Neural progenitor cell (in vitro differentiated cells): ENCODE results near the gene ALPK1. TPM values are rescaled to one million over a fixed set of nuclear protein-coding genes. Genes with fewer than 3 reads are reported as not detected.

Experiments used
- DNase-seq: peaks from one replicate; pipeline ENCODE4 v3.0.0-alpha.2; 2016; ENCODE audit warnings: low spot score
- H2AFZ ChIP-seq: fragments of 200-600 bp; sonication (generic); replicated peaks from 2 replicates; pipeline ENCODE4 v1.6.1; 2016; ENCODE audit warnings: antibody characterized with exemption
- H3F3A ChIP-seq: fragments of 200-600 bp; sonication (generic); 2 replicates; pipeline ENCODE4 v1.6.1; 2016; ENCODE audit warnings: antibody characterized with exemption, low read depth
- H3K27ac ChIP-seq: fragments of 200-600 bp; sonication (generic); 2 replicates; pipeline ENCODE4 v1.5.1; 2016; ENCODE audit warnings: mild to moderate bottlenecking
- H3K27me3 ChIP-seq: fragments of 200-600 bp; sonication (generic); 2 replicates; pipeline ENCODE4 v1.6.1; 2016; ENCODE audit warnings: mild to moderate bottlenecking, moderate library complexity
- H3K36me3 ChIP-seq: fragments of 200-600 bp; sonication (generic); 2 replicates; pipeline ENCODE4 v1.5.1; 2016
- H3K4me1 ChIP-seq: fragments of 200-600 bp; sonication (generic); 2 replicates; pipeline ENCODE4 v1.6.1; 2016; ENCODE audit warnings: mixed run types
- H3K4me2 ChIP-seq: fragments of 200-600 bp; sonication (generic); 2 replicates; pipeline ENCODE4 v1.6.1; 2016
- H3K4me3 ChIP-seq: fragments of 200-600 bp; sonication (generic); 2 replicates; pipeline ENCODE4 v1.5.1; 2016
- H3K79me2 ChIP-seq: fragments of 200-600 bp; sonication (generic); 2 replicates; pipeline ENCODE4 v1.6.1; 2016; ENCODE audit warnings: low read depth
- H3K9ac ChIP-seq: fragments of 200-600 bp; sonication (generic); 2 replicates; pipeline ENCODE4 v1.6.1; 2016
- H3K9me3 ChIP-seq: fragments of 200-600 bp; sonication (generic); 2 replicates; pipeline ENCODE4 v1.5.1; 2016; ENCODE audit warnings: low read depth
- H4K20me1 ChIP-seq: fragments of 200-600 bp; sonication (generic); 2 replicates; pipeline ENCODE4 v1.6.1; 2016; ENCODE audit warnings: low read depth
- H3K27ac Mint-ChIP-seq: 3 replicates; pipeline ENCODE4 v1.8.0; 2021; ENCODE audit warnings: mixed read lengths
- H3K27me3 Mint-ChIP-seq: 2 replicates; pipeline ENCODE4 v1.8.0; 2022; ENCODE audit warnings: low read depth, mild to moderate bottlenecking, inconsistent platforms, moderate library complexity, mixed read lengths; ENCODE audit not compliant: insufficient read depth
- H3K36me3 Mint-ChIP-seq: 3 replicates; pipeline ENCODE4 v1.8.0; 2021; ENCODE audit warnings: mixed read lengths
- H3K4me1 Mint-ChIP-seq: 3 replicates; pipeline ENCODE4 v1.8.0; 2021; ENCODE audit warnings: mixed read lengths
- H3K4me3 Mint-ChIP-seq: 3 replicates; pipeline ENCODE4 v1.8.0; 2021; ENCODE audit warnings: mild to moderate bottlenecking, moderate library complexity, mixed read lengths
- H3K9me3 Mint-ChIP-seq: 3 replicates; pipeline ENCODE4 v1.8.0; 2020; ENCODE audit warnings: mixed read lengths
- EZH2 ChIP-seq: fragments of 200-600 bp; sonication (generic); IDR thresholded peaks from 2 replicates; pipeline ENCODE4 v1.6.1; 2017; ENCODE audit warnings: antibody characterized with exemption, mild to moderate bottlenecking, moderate library complexity
- EZH2phosphoT487 ChIP-seq: fragments of 200-600 bp; sonication (generic); IDR thresholded peaks from 2 replicates; pipeline ENCODE4 v1.6.1; 2017; ENCODE audit warnings: antibody characterized with exemption
- total RNA-seq: library from RNA; depleted of rRNA; stranded (reverse); fragments of >200 nt; gene quantifications from 2 replicates; pipeline ENCODE4 v1.2.3, GENCODE V29; 2015; ENCODE audit warnings: low replicate concordance
- TF ChIP-seq, protein P1 (sequence below): fragments of 200-600 bp; sonication (generic); IDR thresholded peaks from 2 replicates; pipeline ENCODE4 v1.5.1; 2017; ENCODE audit warnings: antibody characterized with exemption, mild to moderate bottlenecking

Gene ALPK1
- total RNA-seq, 1 donor from 2014 or later: 0.41 TPM

DNA sequence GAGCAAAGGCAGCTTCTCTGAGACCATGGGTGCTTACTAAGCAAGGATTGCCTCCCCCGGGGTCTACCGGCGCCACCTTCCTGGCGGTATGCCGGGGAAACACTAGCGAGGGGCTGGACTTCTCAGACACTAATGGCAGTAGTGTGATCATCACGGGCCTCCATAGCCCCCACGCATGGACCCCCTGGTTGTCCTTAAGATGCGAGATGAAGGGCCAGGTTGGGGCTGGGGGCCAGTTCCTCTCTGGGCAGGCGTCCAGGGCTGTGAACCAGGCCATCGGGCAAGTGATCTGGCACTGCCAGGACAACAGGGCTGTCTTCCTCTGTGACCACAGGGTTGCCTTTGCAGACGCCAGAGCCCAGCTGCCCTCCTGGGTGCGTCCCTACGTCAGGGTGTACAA lies 60.7 kb downstream of the ALPK1 start:
- Histone ChIP-seq H3K36me3 (no peaks in the 10 kb centered on the region), H3K27ac (no peak overlapping the region), H3K9ac (no peak overlapping the region), H3K4me1 (peaks cover 3% of the 10 kb centered on the region), H3K79me2 (no peaks in the 10 kb centered on the region), H3F3A (peaks cover 7% of the 10 kb centered on the region), H3K27me3 (no peaks in the 10 kb centered on the region), H3K9me3 (no peaks in the 10 kb centered on the region), H3K4me3 (no peak overlapping the region), H2AFZ (no peak overlapping the region), H4K20me1 (no peaks in the 10 kb centered on the region), H3K4me2 (no peak overlapping the region)
- no peak overlapping the region for H3K27ac Mint-ChIP-seq
- peaks cover 19% of the 10 kb centered on the region for H3K27me3 Mint-ChIP-seq
- DNase-seq: no peak
- H3K36me3 Mint-ChIP-seq: peaks cover 5% of the 10 kb centered on the region
- H3K9me3 Mint-ChIP-seq: peaks cover 39% of the 10 kb centered on the region
- TF ChIP-seq, protein P1, sequence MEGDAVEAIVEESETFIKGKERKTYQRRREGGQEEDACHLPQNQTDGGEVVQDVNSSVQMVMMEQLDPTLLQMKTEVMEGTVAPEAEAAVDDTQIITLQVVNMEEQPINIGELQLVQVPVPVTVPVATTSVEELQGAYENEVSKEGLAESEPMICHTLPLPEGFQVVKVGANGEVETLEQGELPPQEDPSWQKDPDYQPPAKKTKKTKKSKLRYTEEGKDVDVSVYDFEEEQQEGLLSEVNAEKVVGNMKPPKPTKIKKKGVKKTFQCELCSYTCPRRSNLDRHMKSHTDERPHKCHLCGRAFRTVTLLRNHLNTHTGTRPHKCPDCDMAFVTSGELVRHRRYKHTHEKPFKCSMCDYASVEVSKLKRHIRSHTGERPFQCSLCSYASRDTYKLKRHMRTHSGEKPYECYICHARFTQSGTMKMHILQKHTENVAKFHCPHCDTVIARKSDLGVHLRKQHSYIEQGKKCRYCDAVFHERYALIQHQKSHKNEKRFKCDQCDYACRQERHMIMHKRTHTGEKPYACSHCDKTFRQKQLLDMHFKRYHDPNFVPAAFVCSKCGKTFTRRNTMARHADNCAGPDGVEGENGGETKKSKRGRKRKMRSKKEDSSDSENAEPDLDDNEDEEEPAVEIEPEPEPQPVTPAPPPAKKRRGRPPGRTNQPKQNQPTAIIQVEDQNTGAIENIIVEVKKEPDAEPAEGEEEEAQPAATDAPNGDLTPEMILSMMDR: no peak
- TF ChIP-seq EZH2: no peak
- TF ChIP-seq EZH2phosphoT487: no peak
- H3K4me3 Mint-ChIP-seq: no peak overlapping the region
- H3K4me1 Mint-ChIP-seq: peaks cover 10% of the 10 kb centered on the region

DNA sequence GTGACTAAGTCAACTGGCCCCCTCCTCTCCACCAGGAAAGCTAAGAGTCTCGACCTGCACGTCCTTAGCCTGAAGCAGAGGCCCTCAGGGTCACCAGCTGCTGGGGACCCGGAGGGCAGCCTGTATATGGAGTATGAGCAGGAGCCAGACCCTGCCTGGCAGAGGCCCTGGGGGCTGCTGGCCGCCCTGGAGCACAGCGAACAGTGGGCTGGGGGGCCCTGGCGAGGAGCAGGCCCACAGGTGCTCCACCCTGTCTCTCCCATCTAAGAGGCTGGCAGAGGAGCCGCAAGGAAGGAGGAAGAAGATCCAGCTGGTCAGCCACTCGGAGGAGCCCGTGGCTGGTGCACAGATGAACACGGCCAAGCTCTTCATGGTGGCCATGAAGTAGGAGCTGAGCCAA lies 61.2 kb downstream of the ALPK1 start:
- TF ChIP-seq, protein P1: no peak
- TF ChIP-seq EZH2: no peak
- TF ChIP-seq EZH2phosphoT487: no peak
- peaks cover 19% of the 10 kb centered on the region for H3K27me3 Mint-ChIP-seq
- Histone ChIP-seq H3K4me3 (no peak overlapping the region), H3K9ac (no peak overlapping the region), H3K4me1 (peaks cover 3% of the 10 kb centered on the region), H3K9me3 (no peaks in the 10 kb centered on the region), H3K36me3 (no peaks in the 10 kb centered on the region), H3K27me3 (no peaks in the 10 kb centered on the region), H3K79me2 (no peaks in the 10 kb centered on the region), H2AFZ (no peak overlapping the region), H4K20me1 (no peaks in the 10 kb centered on the region), H3F3A (peaks cover 7% of the 10 kb centered on the region), H3K27ac (no peak overlapping the region), H3K4me2 (no peak overlapping the region)
- H3K36me3 Mint-ChIP-seq: peaks cover 5% of the 10 kb centered on the region
- peaks cover 10% of the 10 kb centered on the region for H3K4me1 Mint-ChIP-seq
- H3K4me3 Mint-ChIP-seq: no peak overlapping the region
- no peak for DNase-seq
- no peak overlapping the region for H3K27ac Mint-ChIP-seq
- H3K9me3 Mint-ChIP-seq: peaks cover 44% of the 10 kb centered on the region

DNA sequence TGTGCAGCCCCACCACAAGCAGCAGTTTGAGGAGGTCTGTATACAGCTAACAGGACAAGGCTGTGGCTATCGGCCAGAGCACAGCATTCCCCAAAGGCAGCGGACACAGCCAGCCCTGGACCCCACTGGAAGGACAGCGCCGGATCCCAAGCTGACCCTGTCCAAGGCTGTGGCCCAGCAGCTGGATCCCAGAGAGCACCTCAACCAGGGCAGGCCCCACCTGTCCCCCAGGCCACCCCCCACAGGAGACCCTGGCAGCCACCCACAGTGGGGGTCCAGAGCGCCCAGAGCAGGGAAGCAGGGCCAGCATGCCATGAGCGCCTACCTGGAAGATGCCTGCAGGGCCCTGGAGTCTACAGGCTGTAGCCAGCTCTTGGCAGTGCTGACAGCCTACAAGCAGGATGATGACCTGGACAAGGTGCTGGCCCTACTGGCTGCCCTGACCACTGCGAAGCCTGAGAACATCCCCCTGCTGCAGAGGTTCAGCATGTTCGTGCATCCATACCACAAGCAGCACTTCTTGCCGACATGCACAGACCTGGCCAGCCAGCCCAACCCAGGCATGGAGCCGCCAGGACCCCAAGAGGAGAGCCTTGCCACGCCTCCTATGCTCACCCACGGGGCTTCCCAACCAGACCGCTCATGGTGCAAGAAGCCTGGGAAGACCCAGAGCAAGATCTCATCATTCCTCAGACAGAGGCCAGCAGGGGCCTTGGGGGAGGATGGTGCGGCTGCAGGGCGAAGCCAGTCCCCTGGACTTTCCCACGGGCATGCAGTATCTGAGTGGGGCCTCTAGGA lies 62.0 kb downstream of the ALPK1 start:
- Histone ChIP-seq H3K27me3 (no peaks in the 10 kb centered on the region), H3K4me3 (no peak overlapping the region), H3K79me2 (no peaks in the 10 kb centered on the region), H3K36me3 (no peaks in the 10 kb centered on the region), H4K20me1 (no peaks in the 10 kb centered on the region), H3K9ac (no peak overlapping the region), H3K4me2 (no peak overlapping the region), H3K27ac (no peak overlapping the region), H3K9me3 (no peaks in the 10 kb centered on the region), H3K4me1 (peaks cover 3% of the 10 kb centered on the region), H2AFZ (no peak overlapping the region), H3F3A (peaks cover 7% of the 10 kb centered on the region)
- no peak overlapping the region for H3K4me3 Mint-ChIP-seq
- peaks cover 46% of the 10 kb centered on the region for H3K9me3 Mint-ChIP-seq
- DNase-seq: no peak
- H3K36me3 Mint-ChIP-seq: peaks cover 5% of the 10 kb centered on the region
- TF ChIP-seq EZH2: no peak
- TF ChIP-seq, protein P1: no peak
- H3K4me1 Mint-ChIP-seq: peaks cover 10% of the 10 kb centered on the region
- H3K27ac Mint-ChIP-seq: no peak overlapping the region
- H3K27me3 Mint-ChIP-seq: peaks cover 19% of the 10 kb centered on the region
